GM12892 (cell line): Measurements from ENCODE around the gene HEBP2.

ENCODE experiments used
- POLR2A ChIP-seq: IDR thresholded peaks from 2 replicates; pipeline ENCODE4 v1.6.1; 2011; ENCODE audit warnings: low read depth, low read length, control low read depth
- POLR2AphosphoS5 ChIP-seq: IDR thresholded peaks from 2 replicates; pipeline ENCODE4 v1.6.1; 2011; ENCODE audit warnings: low read depth, low read length, control low read depth

- no peak for TF ChIP-seq POLR2AphosphoS5
- TF ChIP-seq POLR2A, result no peak
These were observed 20.2 kb upstream of the HEBP2 start for GRCh38 chr6:138383776-138384175.
